K562 (cell line): ENCODE measurements around the gene DDOST. TPM values are rescaled to one million over a fixed set of nuclear protein-coding genes. Genes with fewer than 3 reads are reported as not detected.

Experiments used
- ELK1 ChIP-seq: sonication (generic); formaldehyde crosslinking; IDR thresholded peaks from 2 replicates; pipeline ENCODE4 v1.8.1; 2022; ENCODE audit warnings: missing genetic modification reagents
- GATAD2A ChIP-seq: fragments of 450-650 bp; IDR thresholded peaks from 2 replicates; pipeline ENCODE4 v1.6.1; 2017
- GTF3C2 ChIP-seq: IDR thresholded peaks from 3 replicates; pipeline ENCODE4 v1.6.1; 2011; ENCODE audit warnings: borderline replicate concordance, mild to moderate bottlenecking, moderate library complexity; ENCODE audit not compliant: insufficient read length; ENCODE audit errors: extremely low read depth
- MTA3 ChIP-seq: fragments of 450-650 bp; formaldehyde crosslinking; IDR thresholded peaks from 2 replicates; pipeline ENCODE4 v1.6.1; 2017; ENCODE audit warnings: mild to moderate bottlenecking, borderline replicate concordance
- PHTF2 ChIP-seq: fragments of 250-450 bp; sonication (Bioruptor Pico); IDR thresholded peaks from 2 replicates; pipeline ENCODE4 v1.5.0; 2021; ENCODE audit warnings: mild to moderate bottlenecking
- SIN3B ChIP-seq: fragments of 450-650 bp; IDR thresholded peaks from 2 replicates; pipeline ENCODE4 v1.6.1; 2017; ENCODE audit warnings: low read depth, mild to moderate bottlenecking, moderate library complexity
- SMAD4 ChIP-seq: fragments of 250-450 bp; sonication (Bioruptor Pico); conservative IDR thresholded peaks from 2 replicates; pipeline ENCODE4 v1.8.0; 2021; ENCODE audit warnings: inconsistent platforms, mild to moderate bottlenecking, moderate library complexity
- SMC3 ChIP-seq: conservative IDR thresholded peaks from 2 replicates; pipeline ENCODE4 v1.6.1; 2011; ENCODE audit warnings: low read depth, low read length, improper control_type of control experiment; ENCODE audit not compliant: insufficient read depth
- SOX6 ChIP-seq: fragments of 450-650 bp; IDR thresholded peaks from 2 replicates; pipeline ENCODE4 v1.6.1; 2014; ENCODE audit warnings: mild to moderate bottlenecking
- XRCC4 ChIP-seq: IDR thresholded peaks from one replicate; pipeline ENCODE4 v1.6.1; 2011; ENCODE audit not compliant: insufficient read depth, insufficient read length; ENCODE audit errors: extremely low read depth
- ZBTB2 ChIP-seq: fragments of 450-650 bp; IDR thresholded peaks from 2 replicates; pipeline ENCODE4 v1.6.1; 2016; ENCODE audit warnings: antibody characterized with exemption
- ZBTB7A ChIP-seq: IDR thresholded peaks from 2 replicates; pipeline ENCODE4 v1.6.1; 2011; ENCODE audit warnings: low read depth, mild to moderate bottlenecking, low read length, moderate library complexity, borderline replicate concordance; ENCODE audit not compliant: control insufficient read depth
- ZSCAN29 ChIP-seq: fragments of 450-650 bp; IDR thresholded peaks from 2 replicates; pipeline ENCODE4 v1.6.1; 2017
- polyA plus RNA-seq, 8 experiments: library from polyadenylated mRNA; depleted of rRNA in 4 of 8; stranded (reverse) in 5 of 8; unstranded in 3 of 8; fragments of >200 nt; fragmentation: Nextera tagmentation in 2 of 8; fragmentation: Illumina TruSeq in 1 of 8; extraction: Ambion mirVana in 2 of 8; extraction: Trizol in 1 of 8; gene quantifications; 2 replicates each; pipeline versions ENCODE4 v1.2.1 to v1.2.3, GENCODE V29; 2011 to 2014; ENCODE audit warnings: inconsistent platforms in 1 of 8, missing spikeins in 1 of 8
- total RNA-seq, 7 experiments: library from RNA; depleted of rRNA in 6 of 7; stranded (reverse); fragments of >200 nt in 6 of 7; fragmentation: Illumina TruSeq in 2 of 7; extraction: Trizol in 2 of 7; gene quantifications; 2 replicates each; pipeline versions ENCODE4 v1.2.1 to v1.2.3, GENCODE V29; 2011 to 2021; ENCODE audit warnings: low replicate concordance in 1 of 7
- TF ChIP-seq, protein P1 (sequence below): sonication (generic); formaldehyde crosslinking; IDR thresholded peaks from 2 replicates; pipeline ENCODE4 v1.8.0; 2022; ENCODE audit warnings: mild to moderate bottlenecking, missing genetic modification reagents

The DDOST gene
- total and polyA plus RNA-seq, 9 of the 15 experiments (the other 6 are each of a cell fraction or from before 2014, with no cell fraction given) = 173 to 306 (median 222) TPM

GRCh38 chr1:20661207-20662109 lies at the start of gene DDOST (continued):
- TF ChIP-seq SMAD4 (no peak; the same call in 1 of the 2 replicates), GTF3C2 (no peak), GATAD2A (0 out of 2 replicates have a peak, but pooled peaks have one; percentile 12), ZBTB7A (peak; percentile 73; the same call in 1 of the 2 replicates), PHTF2 (CRISPR knock-in tag) (no peak), SIN3B (peak; percentile 80), XRCC4 (no peak), SMC3 (no peak), SOX6 (peak; percentile 41; the same call in 1 of the 2 replicates), ZBTB2 (0 out of 2 replicates have a peak, but pooled peaks have one; percentile 14), ELK1 (CRISPR knock-in tag) (no peak), MTA3 (peak; percentile 93; the same call in 1 of the 2 replicates), ZSCAN29 (no peak)
- TF ChIP-seq, protein P1, sequence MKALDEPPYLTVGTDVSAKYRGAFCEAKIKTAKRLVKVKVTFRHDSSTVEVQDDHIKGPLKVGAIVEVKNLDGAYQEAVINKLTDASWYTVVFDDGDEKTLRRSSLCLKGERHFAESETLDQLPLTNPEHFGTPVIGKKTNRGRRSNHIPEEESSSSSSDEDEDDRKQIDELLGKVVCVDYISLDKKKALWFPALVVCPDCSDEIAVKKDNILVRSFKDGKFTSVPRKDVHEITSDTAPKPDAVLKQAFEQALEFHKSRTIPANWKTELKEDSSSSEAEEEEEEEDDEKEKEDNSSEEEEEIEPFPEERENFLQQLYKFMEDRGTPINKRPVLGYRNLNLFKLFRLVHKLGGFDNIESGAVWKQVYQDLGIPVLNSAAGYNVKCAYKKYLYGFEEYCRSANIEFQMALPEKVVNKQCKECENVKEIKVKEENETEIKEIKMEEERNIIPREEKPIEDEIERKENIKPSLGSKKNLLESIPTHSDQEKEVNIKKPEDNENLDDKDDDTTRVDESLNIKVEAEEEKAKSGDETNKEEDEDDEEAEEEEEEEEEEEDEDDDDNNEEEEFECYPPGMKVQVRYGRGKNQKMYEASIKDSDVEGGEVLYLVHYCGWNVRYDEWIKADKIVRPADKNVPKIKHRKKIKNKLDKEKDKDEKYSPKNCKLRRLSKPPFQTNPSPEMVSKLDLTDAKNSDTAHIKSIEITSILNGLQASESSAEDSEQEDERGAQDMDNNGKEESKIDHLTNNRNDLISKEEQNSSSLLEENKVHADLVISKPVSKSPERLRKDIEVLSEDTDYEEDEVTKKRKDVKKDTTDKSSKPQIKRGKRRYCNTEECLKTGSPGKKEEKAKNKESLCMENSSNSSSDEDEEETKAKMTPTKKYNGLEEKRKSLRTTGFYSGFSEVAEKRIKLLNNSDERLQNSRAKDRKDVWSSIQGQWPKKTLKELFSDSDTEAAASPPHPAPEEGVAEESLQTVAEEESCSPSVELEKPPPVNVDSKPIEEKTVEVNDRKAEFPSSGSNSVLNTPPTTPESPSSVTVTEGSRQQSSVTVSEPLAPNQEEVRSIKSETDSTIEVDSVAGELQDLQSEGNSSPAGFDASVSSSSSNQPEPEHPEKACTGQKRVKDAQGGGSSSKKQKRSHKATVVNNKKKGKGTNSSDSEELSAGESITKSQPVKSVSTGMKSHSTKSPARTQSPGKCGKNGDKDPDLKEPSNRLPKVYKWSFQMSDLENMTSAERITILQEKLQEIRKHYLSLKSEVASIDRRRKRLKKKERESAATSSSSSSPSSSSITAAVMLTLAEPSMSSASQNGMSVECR = peak; percentile 91
